GM18867 (cell line): ENCODE measurements around the gene CASQ2.

Experiments
- ATAC-seq: cut with Tn5 transposase; IDR thresholded peaks from one replicate; pipeline ENCODE4 v1.9.1; 2021; ENCODE audit warnings: mild to moderate bottlenecking, moderate library complexity; ENCODE audit not compliant: unreplicated experiment

The CASQ2 gene

GRCh38 chr1:115668579-115668978 lies 99.9 kb downstream of the CASQ2 start:
- no peak for ATAC-seq

GRCh38 chr1:115666702-115667101 lies 101.8 kb downstream of the CASQ2 start:
- ATAC-seq: no peak

DNA sequence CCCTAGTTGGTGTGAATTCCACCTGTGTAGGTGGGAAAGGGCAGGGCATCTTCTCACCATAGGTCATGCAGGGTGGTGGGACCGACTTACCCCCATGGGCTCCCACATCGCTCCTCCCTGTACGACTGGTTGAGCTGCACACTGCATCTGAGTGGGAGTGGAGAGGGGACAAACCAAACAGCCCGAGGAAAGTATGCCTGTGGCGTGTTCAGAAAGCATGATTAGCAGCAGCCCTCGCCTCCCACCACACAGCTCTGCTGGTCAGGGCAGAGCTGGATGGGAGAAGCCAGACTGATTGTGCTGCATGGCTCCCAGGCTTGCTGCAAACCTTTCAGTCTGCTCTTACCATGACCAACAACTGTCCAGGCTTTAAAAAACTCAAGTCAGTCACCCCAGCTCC lies 102.3 kb downstream of the CASQ2 start:
- ATAC-seq: no peak

- ATAC-seq: no peak
These were observed 103.0 kb downstream of the CASQ2 start for GRCh38 chr1:115665319-115666096.

DNA sequence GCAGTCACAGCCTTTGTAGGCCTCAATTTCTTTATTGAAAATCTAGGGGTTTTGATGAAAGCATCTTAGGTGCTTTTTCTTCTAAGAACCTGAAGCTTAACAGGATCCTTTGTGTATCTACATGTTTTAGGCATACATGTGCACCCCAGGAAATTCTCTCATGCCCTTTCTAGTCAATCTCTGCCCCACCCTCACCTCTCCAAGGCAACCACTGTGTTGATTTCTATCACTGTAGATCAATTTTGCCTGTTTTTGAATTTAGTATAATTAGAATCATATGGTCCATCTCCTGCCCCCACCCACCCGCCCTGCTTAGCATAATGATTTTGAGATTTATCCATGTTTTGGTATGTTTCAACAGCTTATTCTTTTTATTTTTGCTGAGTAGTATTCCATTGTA lies 107.4 kb downstream of the CASQ2 start:
- no peak for ATAC-seq

DNA sequence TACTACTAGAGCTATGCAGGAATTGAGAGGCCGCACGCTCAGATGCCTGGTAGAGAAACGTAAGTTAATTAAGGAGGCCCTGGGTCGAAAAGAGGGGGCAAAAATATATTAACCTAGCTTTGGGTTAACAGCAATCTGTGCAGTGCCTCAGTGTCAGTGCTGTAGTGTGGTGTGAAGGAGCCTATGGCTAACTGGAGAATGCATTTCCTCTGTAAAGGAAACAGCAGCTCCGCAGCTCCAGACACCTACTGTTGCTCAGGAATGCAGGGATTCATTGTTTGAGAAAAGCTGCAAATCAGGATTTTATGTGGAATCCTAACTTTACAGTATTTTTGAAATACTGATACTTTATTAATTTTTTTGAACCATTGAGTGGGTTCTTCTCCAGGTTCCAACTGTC lies 108.4 kb downstream of the CASQ2 start:
- no peak for ATAC-seq

- no peak for ATAC-seq
These were observed 109.9 kb downstream of the CASQ2 start for GRCh38 chr1:115658646-115659045.

DNA sequence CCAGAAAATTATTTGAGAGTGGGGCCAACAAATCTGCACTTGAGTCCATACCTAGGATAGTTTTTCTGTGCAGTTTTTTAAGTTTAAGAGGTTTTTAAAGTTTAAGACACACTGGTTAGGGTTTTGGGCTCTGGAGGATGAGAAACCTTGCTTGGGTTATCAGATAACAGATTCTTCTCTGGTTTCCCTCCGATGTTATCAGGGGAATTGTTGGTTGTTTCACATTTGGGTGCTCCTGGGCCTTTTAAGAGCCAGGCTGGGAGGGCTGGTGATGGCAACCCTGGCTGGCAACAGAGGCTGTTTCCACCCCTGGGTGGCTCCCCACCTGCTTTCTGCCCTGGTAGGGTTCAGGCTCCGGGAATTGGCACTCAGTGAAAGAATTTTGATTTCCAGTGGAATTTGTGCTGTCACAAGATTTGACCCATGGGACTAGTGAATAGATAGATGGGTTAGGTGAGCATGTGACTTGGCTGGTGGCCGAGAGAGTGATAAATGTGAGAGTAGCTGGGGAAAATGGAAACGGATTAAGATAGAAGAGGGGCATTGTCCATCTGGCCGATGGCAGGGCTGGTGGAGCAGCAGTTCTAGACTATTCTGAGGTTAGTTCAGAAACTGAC lies 111.9 kb downstream of the CASQ2 start:
- no peak for ATAC-seq

DNA sequence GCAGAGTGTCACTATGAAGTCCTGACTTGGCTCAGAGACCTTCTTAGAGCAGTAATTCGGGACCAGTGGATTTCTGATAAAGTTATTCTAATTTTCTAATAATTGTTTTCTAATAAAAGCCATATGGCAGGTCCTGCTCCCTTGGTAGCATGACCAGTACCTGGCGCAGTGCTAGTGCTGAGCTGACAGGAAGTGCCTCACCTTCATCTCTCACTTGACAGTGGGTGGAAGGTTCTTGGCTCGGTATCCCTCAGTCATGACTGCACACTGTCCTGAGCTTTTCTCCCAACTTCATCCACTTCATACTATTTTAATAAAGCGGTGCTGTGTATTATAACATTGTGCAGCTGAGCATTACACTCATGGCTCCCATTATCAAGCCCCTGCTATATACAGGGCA lies 112.6 kb downstream of the CASQ2 start:
- no peak for ATAC-seq

- ATAC-seq: no peak
These were observed 113.2 kb downstream of the CASQ2 start for GRCh38 chr1:115655306-115655663.

- no peak for ATAC-seq
These were observed 113.7 kb downstream of the CASQ2 start for GRCh38 chr1:115654663-115655305.

DNA sequence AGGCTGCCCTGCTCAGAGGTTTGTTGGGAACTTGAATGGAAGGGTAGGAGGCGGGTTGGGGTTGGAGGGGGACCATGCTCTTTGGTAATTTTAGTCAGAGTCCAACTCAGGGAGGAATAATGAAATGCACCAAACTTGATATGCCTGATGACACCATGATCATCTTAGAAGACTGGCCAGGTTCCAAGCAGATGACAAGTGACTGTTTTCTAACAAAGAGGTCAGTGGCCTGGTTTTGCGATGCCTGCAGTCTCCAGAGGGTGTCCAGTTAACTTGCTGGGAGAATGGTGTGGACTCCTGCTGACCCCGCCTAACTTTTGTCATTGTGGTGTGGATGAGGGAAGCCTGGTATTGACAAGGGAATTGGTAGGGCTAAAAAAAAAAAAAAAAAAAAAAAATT lies 114.4 kb downstream of the CASQ2 start:
- ATAC-seq: no peak

DNA sequence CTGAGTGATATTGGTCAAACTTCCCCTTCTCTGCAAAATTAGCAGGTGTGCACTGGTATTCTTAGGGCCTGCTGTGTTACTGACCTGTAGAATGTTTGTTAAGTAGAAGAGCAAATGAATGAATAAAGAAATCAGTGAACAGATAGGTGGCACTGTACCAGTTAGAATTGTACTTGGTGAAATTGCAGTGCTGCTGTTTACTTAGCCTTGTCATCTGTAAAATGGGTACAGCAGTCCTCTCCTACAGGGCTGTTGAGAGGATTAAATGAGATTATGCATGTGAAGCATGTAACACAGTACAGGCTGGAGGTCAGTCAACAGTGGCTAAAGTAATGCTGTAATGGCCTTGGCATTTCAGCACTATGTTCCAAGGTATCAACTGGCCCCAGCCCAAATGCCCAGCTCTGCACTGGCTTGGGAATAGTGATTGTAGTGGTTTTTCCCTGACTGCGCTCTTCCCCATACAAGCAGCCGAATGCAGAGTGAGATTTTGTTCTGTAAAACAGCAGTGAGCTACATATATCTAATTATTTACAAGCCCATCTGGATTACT lies 116.2 kb downstream of the CASQ2 start:
- no peak for ATAC-seq

DNA sequence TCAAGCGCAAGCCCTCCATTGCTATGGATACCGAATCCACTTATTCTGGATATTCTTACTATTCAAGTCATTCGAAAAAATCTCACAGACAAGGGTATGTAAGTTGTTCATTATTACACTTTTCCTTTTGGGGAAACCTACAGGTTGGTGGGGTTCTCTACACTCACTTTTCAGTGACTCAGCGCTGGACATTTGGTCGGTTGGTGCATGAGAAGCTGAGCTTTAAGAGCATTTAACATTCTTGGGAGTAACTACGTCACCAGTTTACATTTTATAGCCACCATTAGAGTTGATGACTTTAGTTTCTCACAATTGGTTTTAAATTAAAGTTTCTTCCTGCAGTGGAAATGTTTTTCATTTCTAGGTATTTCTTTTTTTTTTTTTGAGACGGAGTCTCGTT lies 117.1 kb downstream of the CASQ2 start:
- no peak for ATAC-seq

- no peak for ATAC-seq
These were observed 117.6 kb downstream of the CASQ2 start for GRCh38 chr1:115650961-115651360.
